HG03025 (cell line): Measurements from ENCODE around the gene ATRX.
"Not testable (repeated sequence)": the region's sequence is repeated elsewhere in the genome, so short reads cannot be mapped to it uniquely, and the experiment has no call there.

ENCODE experiments used
- ATAC-seq: cut with Tn5 transposase; IDR thresholded peaks from one replicate; pipeline ENCODE4 v1.9.1; 2021; ENCODE audit warnings: mild to moderate bottlenecking, moderate library complexity; ENCODE audit not compliant: unreplicated experiment, low FRiP score

The ATRX gene

GRCh38 chrX:77628294-77629025 is 157.6 kb downstream of the ATRX start:
- no peak for ATAC-seq

- ATAC-seq = no peak
These were observed 163.3 kb downstream of the ATRX start for GRCh38 chrX:77622672-77623071.

GRCh38 chrX:77622233-77622632 is 163.8 kb downstream of the ATRX start:
- no peak for ATAC-seq

GRCh38 chrX:77621453-77621852 is 164.6 kb downstream of the ATRX start:
- not testable (repeated sequence) for ATAC-seq

GRCh38 chrX:77617206-77617605 is 168.8 kb downstream of the ATRX start:
- ATAC-seq = no peak

GRCh38 chrX:77603635-77604336 is 182.2 kb downstream of the ATRX start:
- no peak for ATAC-seq

- ATAC-seq = no peak
These were observed 188.5 kb downstream of the ATRX start for GRCh38 chrX:77597511-77597910.

- no peak for ATAC-seq
These were observed 188.9 kb downstream of the ATRX start for GRCh38 chrX:77597090-77597489.

- no peak for ATAC-seq
These were observed 190.2 kb downstream of the ATRX start for GRCh38 chrX:77595848-77596247.

- no peak for ATAC-seq
These were observed 213.7 kb downstream of the ATRX start for GRCh38 chrX:77572322-77572721.

- ATAC-seq = no peak
These were observed 220.7 kb downstream of the ATRX start for GRCh38 chrX:77565278-77565677.

GRCh38 chrX:77564823-77565222 is 221.2 kb downstream of the ATRX start:
- ATAC-seq = no peak

GRCh38 chrX:77561372-77561771 is 224.6 kb downstream of the ATRX start:
- ATAC-seq = no peak

- no peak for ATAC-seq
These were observed 229.7 kb downstream of the ATRX start for GRCh38 chrX:77556276-77556675.

GRCh38 chrX:77548751-77549150 is 237.3 kb downstream of the ATRX start:
- ATAC-seq = no peak

- ATAC-seq = not testable (repeated sequence)
These were observed 246.2 kb downstream of the ATRX start for GRCh38 chrX:77539778-77540177.

- not testable (repeated sequence) for ATAC-seq
These were observed 254.8 kb downstream of the ATRX start for GRCh38 chrX:77531261-77531660.

- no peak for ATAC-seq
These were observed 258.0 kb downstream of the ATRX start for GRCh38 chrX:77528034-77528433.

- ATAC-seq = no peak
These were observed 258.6 kb downstream of the ATRX start for GRCh38 chrX:77527233-77528001.

GRCh38 chrX:77519765-77520164 is 266.3 kb downstream of the ATRX start:
- ATAC-seq = no peak

- ATAC-seq = no peak
These were observed 271.8 kb downstream of the ATRX start for GRCh38 chrX:77514177-77514576.
